ENCODE results near the gene HSD11B1.

GRCh38 chr1:209758400-209758799 is 53.8 kb downstream of the HSD11B1 start:
- TF ChIP-seq CTCF (IDR thresholded peaks at IDR 0.05) (no peak), POLR2AphosphoS5 (IDR thresholded peaks at IDR 0.05) (no peak)

Data from upper lobe of left lung (tissue), 4 donors.